22Rv1 (cell line): ENCODE data around the gene PNCK.

ENCODE experiments used
- CTCF ChIP-seq: fragments of 450-650 bp; IDR thresholded peaks from 2 replicates; pipeline ENCODE4 v1.5.1; 2017; ENCODE audit warnings: mild to moderate bottlenecking
- ZFX ChIP-seq: fragments of 450-650 bp; IDR thresholded peaks from 2 replicates; pipeline ENCODE4 v1.6.1; 2017; ENCODE audit warnings: antibody characterized with exemption, borderline replicate concordance

DNA sequence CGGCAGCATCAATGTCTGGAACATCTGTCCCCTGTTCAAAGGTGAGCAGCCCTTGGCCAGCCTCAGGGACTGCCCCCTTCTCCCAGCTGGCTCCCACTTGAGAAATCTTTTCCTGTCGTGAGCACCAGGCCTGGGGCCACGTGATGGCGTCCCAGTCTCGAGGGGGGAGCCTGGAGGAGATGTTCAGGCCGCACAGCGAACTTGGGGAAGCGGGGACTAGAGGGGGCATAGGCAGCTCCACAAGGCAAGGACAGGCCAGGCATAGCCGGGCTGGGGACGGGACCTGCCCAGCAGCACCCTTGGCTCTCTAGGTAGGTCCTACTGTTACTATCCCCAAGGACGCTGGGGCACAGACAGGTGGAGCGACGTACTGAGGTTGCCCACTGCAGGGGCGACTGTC is 16.9 kb upstream of the PNCK start:
- no peak for TF ChIP-seq CTCF
- TF ChIP-seq ZFX, result no peak
